ENCODE data around the gene TREML2. TPM values are rescaled to one million over a fixed set of nuclear protein-coding genes. Genes with fewer than 3 reads are reported as not detected.

TREML2 gene
- total and polyA plus RNA-seq, 2 of the 8 experiments (the other 6 are each of a cell fraction or from before 2014, with no cell fraction given), result 0.09 to 0.18 TPM

DNA sequence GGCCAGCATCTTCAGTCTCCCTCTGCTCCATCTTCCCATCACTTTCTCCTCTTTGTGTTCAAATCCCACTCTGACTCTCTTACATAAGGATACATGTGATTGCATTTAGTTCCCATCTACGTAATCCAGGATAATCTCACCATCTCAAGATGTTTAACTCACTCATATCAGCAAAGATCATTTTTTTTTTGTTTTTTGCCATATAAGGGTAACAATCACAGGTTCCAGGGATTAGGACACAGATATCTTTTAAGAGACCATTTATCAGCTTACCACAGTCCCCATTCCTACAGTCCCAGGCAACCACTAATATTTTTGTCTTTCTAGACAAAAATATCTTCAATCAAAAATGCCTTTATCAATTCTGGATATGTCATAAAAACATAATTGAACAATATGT lies 3.2 kb upstream of the TREML2 start (continued):
- TF ChIP-seq, protein P1, sequence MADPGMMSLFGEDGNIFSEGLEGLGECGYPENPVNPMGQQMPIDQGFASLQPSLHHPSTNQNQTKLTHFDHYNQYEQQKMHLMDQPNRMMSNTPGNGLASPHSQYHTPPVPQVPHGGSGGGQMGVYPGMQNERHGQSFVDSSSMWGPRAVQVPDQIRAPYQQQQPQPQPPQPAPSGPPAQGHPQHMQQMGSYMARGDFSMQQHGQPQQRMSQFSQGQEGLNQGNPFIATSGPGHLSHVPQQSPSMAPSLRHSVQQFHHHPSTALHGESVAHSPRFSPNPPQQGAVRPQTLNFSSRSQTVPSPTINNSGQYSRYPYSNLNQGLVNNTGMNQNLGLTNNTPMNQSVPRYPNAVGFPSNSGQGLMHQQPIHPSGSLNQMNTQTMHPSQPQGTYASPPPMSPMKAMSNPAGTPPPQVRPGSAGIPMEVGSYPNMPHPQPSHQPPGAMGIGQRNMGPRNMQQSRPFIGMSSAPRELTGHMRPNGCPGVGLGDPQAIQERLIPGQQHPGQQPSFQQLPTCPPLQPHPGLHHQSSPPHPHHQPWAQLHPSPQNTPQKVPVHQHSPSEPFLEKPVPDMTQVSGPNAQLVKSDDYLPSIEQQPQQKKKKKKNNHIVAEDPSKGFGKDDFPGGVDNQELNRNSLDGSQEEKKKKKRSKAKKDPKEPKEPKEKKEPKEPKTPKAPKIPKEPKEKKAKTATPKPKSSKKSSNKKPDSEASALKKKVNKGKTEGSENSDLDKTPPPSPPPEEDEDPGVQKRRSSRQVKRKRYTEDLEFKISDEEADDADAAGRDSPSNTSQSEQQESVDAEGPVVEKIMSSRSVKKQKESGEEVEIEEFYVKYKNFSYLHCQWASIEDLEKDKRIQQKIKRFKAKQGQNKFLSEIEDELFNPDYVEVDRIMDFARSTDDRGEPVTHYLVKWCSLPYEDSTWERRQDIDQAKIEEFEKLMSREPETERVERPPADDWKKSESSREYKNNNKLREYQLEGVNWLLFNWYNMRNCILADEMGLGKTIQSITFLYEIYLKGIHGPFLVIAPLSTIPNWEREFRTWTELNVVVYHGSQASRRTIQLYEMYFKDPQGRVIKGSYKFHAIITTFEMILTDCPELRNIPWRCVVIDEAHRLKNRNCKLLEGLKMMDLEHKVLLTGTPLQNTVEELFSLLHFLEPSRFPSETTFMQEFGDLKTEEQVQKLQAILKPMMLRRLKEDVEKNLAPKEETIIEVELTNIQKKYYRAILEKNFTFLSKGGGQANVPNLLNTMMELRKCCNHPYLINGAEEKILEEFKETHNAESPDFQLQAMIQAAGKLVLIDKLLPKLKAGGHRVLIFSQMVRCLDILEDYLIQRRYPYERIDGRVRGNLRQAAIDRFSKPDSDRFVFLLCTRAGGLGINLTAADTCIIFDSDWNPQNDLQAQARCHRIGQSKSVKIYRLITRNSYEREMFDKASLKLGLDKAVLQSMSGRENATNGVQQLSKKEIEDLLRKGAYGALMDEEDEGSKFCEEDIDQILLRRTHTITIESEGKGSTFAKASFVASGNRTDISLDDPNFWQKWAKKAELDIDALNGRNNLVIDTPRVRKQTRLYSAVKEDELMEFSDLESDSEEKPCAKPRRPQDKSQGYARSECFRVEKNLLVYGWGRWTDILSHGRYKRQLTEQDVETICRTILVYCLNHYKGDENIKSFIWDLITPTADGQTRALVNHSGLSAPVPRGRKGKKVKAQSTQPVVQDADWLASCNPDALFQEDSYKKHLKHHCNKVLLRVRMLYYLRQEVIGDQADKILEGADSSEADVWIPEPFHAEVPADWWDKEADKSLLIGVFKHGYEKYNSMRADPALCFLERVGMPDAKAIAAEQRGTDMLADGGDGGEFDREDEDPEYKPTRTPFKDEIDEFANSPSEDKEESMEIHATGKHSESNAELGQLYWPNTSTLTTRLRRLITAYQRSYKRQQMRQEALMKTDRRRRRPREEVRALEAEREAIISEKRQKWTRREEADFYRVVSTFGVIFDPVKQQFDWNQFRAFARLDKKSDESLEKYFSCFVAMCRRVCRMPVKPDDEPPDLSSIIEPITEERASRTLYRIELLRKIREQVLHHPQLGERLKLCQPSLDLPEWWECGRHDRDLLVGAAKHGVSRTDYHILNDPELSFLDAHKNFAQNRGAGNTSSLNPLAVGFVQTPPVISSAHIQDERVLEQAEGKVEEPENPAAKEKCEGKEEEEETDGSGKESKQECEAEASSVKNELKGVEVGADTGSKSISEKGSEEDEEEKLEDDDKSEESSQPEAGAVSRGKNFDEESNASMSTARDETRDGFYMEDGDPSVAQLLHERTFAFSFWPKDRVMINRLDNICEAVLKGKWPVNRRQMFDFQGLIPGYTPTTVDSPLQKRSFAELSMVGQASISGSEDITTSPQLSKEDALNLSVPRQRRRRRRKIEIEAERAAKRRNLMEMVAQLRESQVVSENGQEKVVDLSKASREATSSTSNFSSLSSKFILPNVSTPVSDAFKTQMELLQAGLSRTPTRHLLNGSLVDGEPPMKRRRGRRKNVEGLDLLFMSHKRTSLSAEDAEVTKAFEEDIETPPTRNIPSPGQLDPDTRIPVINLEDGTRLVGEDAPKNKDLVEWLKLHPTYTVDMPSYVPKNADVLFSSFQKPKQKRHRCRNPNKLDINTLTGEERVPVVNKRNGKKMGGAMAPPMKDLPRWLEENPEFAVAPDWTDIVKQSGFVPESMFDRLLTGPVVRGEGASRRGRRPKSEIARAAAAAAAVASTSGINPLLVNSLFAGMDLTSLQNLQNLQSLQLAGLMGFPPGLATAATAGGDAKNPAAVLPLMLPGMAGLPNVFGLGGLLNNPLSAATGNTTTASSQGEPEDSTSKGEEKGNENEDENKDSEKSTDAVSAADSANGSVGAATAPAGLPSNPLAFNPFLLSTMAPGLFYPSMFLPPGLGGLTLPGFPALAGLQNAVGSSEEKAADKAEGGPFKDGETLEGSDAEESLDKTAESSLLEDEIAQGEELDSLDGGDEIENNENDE (IDR thresholded peaks at IDR 0.05; ENCODE audit: insufficient replicate concordance, low read length), result no peak
- no peak for TF ChIP-seq YY1 (IDR thresholded peaks at IDR 0.05; ENCODE audit: low read depth, low read length)
- TF ChIP-seq EP300 (IDR thresholded peaks at IDR 0.05; ENCODE audit: borderline replicate concordance in 1 of 2, low read depth in 2 of 2, low read length in 2 of 2), result no peak
- no peak for TF ChIP-seq FOSL1 (IDR thresholded peaks at IDR 0.05; ENCODE audit: insufficient read depth, low read depth, low read length)
- TF ChIP-seq SRF (IDR thresholded peaks at IDR 0.05; ENCODE audit: low read depth, low read length), result no peak
- no peak for TF ChIP-seq POLR2AphosphoS5 (IDR thresholded peaks at IDR 0.05; ENCODE audit: low read depth, low read length)
- TF ChIP-seq CREB1 (IDR thresholded peaks at IDR 0.05), result no peak
- TF ChIP-seq POU5F1 (IDR thresholded peaks at IDR 0.05; ENCODE audit: low read depth, low read length), result no peak
- no peak for TF ChIP-seq BRCA1 (IDR thresholded peaks at IDR 0.05; ENCODE audit: low read depth, low read length)
- TF ChIP-seq CHD2 (IDR thresholded peaks at IDR 0.05; ENCODE audit: low read length), result no peak
- no peak for TF ChIP-seq TAF7 (optimal IDR thresholded peaks at IDR 0.05; ENCODE audit: borderline replicate concordance, low read depth, low read length)
